Lower leg skin (tissue), 3 donors: ENCODE measurements around the gene CAPN10.

Experiments
- CTCF ChIP-seq, 3 donors: fragments of 450-650 bp; IDR thresholded peaks; one replicate each; pipeline ENCODE4 v1.5.1; 2016; ENCODE audit warnings: antibody characterized with exemption in 3 of 3, mild to moderate bottlenecking in 3 of 3, moderate library complexity in 2 of 3
- POLR2A ChIP-seq, 2 donors: fragments of 450-650 bp; IDR thresholded peaks; one replicate each; pipeline ENCODE4 v1.6.1; 2016 to 2017; ENCODE audit warnings: antibody characterized with exemption in 2 of 2, mild to moderate bottlenecking in 1 of 2, moderate library complexity in 1 of 2

GRCh38 chr2:240631548-240632305 lies 45.2 kb downstream of the CAPN10 start:
- TF ChIP-seq CTCF (IDR thresholded peaks at IDR 0.05): no peak
- TF ChIP-seq POLR2A (IDR thresholded peaks at IDR 0.05): no peak
